ENCODE data around the gene NFIC.
"Not testable (repeated sequence)": the region's sequence is repeated elsewhere in the genome, so short reads cannot be mapped to it uniquely, and the experiment has no call there.

Gene NFIC

DNA sequence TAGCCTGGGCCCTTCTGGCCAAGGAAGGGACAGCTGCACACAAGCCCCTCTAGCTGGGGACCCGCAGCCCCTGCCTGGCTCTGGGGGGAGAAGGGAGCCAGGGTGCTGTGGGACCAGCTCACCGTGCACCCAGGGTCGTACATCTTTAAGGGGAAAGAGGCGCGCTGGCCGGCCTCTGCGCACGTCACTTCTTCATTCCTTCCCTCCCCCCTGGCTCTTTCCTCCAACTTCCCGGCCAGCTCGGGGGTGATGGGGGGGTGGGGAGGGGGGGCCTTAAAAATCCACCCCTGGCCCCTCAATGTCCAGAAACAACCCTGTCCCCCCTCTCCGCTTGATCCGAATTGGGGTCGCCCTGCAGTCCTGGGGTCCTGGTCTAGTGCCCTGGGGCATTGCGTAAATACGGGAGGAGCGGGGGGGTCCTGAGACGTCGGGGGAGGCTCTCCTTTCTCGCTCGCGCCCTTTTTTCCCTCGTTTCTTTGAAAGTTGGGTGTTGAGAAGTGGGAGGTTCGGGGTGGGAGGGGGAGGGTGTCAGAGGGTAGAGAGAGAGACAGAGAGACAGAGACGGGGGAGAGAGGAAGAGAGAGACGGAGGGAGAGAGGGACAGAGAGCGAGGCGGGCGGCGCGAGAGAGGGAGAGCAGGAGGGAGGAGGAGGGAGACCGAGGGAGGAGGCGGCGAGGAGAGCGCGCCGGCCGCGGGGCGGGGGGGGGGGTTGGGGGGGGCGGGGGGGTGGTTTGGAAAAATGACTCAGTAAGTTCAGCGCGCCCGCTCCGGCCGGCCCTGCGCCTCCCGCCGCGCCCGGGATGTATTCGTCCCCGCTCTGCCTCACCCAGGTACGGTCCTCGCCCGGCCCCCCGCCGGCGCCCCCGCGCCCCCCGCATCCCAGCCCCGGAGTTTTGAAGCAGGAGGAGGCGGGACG lies at the start of gene NFIC:
NFIC (plus strand) TSS at position 748 of the 917 bp plus-strand sequence; CDS start at position 802, 54 bp downstream.
- DNase-seq (ENCODE audit: extremely low read depth in 1 of 2, low read depth in 1 of 2) = no peak

DNA sequence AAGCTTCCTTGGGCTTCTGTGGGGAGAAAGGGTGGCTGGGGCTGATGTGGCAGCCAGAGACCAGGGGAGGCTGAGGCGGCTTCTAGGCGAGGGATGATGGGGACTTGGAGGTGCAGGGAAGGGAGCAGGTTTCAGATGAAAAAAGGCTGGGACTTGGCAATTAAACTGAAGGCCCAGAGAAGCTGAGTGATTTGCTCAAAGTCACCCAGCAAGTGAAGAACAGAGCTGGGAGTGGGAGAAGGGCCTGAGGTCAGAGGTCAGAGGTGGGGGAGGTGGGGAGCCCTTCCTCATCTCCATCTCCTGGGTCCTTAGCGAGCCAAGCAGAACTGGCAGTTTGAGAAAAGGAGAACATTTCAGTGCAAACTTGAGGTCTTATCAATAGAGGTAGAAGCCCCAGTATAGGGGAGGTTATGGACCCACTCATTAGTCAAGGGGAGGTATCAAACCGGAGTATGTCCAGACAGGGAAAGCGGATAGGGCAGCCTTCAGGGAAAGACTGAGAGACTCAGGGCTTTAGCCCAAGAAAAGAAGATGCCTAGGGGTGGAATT lies 49.6 kb upstream of the NFIC start:
- no peak for DNase-seq (ENCODE audit: extremely low read depth in 1 of 2, low read depth in 1 of 2)

DNA sequence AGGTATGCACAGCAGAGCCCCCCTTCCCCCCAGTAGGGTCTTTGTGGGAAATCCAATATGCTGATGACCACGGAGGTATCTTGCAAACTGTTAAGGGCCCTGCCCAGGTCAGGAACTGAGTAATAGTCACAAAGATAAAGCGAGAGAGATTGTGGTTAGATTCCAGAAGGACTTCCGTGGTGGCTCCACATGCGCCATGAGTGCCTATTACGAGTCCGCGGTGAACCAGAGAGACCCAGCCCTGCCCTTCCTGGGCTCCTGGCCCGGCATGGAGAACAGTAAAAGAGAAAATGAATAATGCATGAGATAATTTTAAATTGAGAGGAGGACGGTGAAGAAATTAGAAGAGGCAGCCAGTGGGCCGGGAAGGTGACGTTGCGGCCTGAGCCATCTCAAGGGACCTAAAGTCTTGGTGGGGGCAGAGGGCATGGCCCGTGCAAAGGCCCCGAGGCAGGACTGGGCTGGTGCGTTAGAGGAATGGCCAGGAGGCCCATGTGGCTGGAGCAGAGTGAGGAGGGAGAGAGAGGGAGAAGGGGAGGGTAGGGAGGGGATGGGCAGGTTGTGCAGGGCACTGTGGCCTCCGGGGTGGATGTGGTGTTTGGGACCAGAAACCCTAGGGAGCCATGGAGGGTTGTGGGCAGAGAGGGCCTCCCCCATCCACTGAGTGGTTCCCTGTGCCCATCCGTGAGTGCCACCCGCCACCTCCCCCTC lies 46.6 kb upstream of the NFIC start:
- DNase-seq (ENCODE audit: extremely low read depth in 1 of 2, low read depth in 1 of 2) = no peak

DNA sequence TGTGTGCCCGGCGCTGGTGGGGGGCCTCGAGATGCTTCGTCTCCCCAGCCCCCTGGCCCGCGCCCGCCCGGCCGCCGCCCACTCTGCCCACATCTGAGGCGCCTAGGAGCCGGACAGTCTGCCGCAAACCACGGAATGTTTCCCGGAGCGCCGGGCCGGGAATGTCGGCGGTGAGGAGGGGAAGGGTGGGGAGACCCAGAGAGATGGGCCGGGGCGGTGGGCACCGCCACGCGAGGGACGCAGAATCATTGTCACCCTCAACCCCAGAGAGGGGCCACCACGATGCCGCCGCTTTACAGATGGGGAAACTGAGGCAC lies 46.1 kb upstream of the NFIC start:
- no peak for DNase-seq (ENCODE audit: extremely low read depth in 1 of 2, low read depth in 1 of 2)

DNA sequence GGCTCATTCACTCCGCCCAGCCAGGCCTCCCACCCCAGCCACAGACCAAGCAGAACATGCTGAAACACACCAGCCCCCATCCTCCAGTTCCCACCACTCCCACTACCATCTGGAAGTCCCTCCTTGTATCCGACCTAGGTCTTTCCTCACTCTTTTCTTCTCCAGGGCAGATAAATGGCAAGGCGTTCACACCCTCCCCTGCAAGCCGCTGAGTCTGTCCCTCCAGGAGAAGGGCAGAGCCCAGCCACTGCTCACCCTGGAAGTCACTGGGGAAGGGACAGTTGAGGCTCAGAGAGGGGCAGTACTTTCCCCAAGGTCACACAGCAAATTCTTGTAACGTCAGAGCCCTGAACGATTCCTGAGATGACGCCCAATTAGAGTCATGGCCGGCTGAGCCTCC lies 45.5 kb upstream of the NFIC start:
- DNase-seq (ENCODE audit: extremely low read depth in 1 of 2, low read depth in 1 of 2) = no peak

DNA sequence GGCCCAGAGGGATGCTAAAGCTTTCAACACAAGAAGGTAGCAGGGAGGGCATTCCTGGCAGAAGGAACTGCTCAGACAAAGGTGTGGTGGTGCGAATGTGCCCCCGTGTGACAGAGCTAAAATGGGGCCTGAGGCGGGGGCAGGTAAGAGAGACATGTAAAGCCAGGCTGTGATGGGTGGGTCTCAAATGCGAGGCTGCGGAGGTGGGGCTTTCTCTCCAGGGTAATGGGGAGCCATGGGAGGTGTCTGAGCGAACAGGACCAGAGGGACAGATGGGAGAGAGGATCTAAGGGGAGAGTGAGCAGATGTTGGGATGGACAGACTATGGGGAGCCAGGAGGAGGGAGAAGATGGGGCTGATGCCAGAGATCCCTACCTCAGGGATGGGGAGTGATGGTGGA lies 44.7 kb upstream of the NFIC start:
- DNase-seq (ENCODE audit: extremely low read depth in 1 of 2, low read depth in 1 of 2) = no peak

DNA sequence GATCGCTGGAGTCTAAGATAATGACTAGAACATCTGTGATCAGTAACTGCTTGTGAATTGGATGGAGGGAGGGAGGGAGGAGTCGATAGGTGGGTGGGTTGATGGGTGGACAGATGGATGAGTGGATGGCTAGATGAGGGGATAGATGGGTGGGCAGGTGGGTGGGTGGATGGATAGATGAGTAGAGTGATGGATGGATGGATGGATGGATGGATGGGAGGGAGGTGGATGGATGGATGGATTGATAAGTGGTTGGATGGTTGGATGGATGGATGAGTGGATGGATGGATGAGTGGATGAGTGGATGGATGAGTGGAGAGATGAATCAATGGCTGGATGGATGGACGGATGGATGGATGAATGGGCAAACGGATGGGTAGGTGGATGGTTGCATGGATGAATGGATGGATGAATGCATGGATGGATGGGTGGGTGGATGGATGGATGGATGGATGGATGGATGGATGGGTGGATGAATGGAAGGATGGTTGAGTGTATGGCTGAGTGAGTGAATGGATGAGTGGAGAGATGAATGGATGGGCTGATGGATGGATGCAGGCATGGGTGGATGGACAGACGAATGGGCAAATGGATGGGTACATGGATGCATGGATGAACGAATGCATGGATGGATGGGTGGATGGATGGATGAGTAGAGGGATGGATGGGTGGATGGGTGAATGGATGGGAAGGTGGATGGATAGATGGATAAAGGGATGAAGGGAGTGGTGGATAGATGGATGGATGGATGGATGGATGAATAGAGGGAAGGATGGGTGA lies 44.0 kb upstream of the NFIC start:
- DNase-seq (ENCODE audit: extremely low read depth in 1 of 2, low read depth in 1 of 2) = no peak

DNA sequence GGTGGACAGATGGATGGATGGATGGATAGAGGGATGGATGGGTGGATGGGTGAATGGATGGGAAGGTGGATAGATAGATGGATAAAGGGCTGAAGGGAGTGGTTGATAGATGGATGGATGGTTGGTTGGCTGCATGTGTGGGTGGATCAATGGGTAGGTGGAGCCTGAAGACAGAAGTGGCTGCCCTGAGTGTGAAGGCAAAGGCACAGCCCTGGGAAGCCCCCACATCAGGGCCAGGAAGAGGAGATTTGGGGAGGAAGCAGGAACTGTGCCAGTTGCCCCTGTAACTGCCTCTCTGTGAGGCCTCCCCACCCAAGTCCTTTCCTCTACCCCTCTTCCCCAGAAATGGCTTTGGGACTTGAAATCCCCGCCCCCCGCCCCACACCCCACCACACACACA lies 43.4 kb upstream of the NFIC start:
- no peak for DNase-seq (ENCODE audit: extremely low read depth in 1 of 2, low read depth in 1 of 2)

DNA sequence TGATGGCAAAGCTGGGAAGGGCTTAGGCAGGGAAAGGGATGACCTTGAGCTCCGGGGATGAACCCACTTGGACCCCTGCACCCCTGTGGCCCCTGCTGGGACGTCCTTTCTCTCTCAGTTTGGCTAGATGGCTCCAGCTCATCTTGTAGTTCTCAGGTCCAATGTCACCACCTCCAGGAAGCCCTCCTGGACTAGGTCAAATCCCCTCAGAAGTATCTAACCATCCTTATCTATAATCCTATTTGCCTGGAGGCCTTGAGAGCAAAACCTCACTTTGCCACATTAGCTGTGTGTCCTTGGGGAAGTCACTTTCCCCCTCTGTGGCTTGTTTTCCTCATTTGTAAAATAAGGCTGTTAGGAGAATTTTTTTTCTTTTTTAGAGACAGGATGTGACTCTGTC lies 42.7 kb upstream of the NFIC start:
- DNase-seq (ENCODE audit: extremely low read depth in 1 of 2, low read depth in 1 of 2) = no peak

DNA sequence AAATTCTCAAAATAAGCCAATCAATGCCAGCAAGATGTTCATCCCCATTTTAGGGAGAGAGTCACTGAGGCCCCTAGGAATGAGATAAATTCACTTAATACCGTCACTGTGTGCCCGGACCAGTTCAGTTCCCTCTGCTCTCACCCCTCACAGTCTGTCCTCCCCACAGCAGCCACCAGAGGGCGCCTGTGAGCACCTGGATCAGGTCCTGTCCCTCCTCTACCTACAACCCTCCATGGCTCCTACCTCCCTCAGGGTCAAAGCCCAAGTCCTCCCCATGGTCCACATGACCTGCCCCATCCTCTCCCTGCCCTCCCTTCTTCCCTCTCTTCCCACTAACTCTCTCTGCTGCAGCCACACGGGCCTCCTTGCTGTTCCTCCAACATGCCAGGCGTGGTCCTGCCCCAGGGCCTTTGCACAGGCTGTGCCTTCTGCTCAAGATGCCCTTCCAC lies 42.0 kb upstream of the NFIC start:
- DNase-seq (ENCODE audit: extremely low read depth in 1 of 2, low read depth in 1 of 2) = peak; percentile 53 to 70

DNA sequence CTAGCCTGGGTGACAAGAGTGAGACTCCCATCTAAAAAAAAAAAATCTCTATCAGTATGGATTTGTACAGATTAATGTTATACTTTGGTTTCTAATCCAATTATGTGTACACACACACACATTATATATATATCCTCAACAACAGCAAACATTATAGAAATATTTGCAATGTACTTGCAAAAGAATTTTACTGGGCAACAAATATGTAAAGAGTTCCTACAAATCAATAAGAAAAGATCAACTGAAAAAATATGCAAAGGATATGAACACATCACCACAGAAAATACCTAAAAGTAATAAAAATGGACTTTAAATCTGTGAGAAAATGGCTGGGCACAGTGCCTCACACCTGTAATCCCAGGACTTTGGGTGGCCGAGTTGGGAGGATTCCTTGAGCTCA lies 40.9 kb upstream of the NFIC start:
- DNase-seq (ENCODE audit: extremely low read depth in 1 of 2, low read depth in 1 of 2) = no peak

DNA sequence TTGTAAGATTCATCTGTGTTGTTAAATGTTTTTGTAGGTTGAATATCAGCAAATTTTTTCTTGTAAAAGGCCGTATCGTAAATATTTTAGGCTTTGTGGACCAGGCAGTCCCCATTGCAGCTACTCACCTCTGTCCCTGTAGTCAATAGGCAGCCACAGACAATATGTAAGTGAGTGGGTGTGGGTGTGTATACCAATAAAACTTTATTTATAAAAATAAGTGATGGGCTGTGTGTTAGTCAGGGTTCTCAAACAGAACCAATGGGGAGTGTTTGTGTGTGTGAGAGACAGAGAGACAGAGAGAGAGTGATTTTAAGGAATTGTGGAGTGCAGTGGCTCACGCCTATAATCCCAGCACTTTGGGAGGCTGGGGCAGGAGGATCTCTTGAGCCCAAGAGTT lies 37.6 kb upstream of the NFIC start:
- DNase-seq (ENCODE audit: extremely low read depth in 1 of 2, low read depth in 1 of 2) = no peak

DNA sequence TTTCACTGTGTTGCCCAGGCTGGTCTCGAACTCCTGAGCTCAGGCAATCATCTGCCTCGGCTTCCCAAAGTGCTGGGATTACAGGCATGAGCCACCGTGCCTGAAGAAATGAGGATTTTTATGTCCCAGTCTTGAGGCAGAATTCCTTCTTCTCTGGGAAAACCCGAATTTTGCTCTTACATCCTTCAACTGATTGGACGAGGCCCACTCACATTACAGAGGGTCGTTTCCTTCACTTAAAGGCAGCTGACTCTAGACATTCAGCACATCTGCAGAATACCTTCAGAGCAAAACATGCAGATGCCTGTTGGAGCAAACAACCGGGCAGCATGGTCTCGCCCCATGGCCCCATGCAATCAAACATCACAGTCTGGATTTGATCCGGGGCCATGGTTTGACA lies 36.3 kb upstream of the NFIC start:
- no peak for DNase-seq (ENCODE audit: extremely low read depth in 1 of 2, low read depth in 1 of 2)

DNA sequence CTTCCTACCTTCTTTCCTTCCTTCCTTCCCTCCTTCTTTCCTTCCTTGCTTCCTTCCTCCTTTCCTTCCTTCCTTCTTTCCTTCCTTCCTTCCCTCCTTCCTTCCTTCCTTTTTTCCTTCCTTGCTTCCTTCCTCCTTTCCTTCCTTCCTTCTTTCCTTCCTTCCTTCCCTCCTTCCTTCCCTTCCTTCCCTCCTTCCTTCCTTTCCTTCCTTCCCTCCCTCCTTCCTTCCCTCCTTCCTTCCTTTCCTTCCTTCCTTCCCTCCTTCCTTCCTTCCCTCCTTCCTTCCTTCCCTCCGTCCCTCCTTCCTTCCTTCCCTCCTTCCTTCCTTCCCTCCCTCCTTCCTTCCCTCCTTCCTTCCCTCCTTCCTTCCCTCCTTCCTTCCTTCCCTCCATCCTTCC lies 34.2 kb upstream of the NFIC start:
- not testable (repeated sequence) for DNase-seq (ENCODE audit: extremely low read depth in 1 of 2, low read depth in 1 of 2)

DNA sequence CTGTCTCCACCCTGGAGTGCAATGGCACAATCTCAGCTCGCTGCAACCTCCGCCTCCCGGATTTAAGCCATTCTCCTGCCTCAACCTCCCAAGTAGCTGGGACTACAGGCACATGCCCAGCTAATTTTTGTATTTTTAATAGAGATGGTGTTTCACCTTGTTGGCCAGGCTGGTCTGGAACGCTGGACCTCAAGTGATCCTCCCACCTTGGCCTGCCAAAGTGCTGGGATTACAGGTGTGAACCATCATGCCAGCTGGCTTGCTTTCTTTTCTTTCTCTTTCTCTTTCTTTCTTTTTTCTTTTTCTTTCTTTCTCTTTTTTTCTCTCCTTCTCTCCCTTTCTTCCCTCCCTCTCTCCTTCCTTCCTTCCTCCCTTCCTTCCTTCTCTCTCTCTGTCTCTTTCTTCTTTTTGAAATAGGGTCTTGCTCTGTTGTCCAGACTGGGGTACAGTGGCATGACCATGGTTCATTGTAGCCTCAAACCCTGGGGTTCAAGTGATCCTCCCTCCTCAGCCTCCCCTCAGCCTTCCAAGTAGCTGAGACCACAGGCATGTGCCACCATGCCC lies 33.3 kb upstream of the NFIC start:
- DNase-seq (ENCODE audit: extremely low read depth in 1 of 2, low read depth in 1 of 2) = no peak

DNA sequence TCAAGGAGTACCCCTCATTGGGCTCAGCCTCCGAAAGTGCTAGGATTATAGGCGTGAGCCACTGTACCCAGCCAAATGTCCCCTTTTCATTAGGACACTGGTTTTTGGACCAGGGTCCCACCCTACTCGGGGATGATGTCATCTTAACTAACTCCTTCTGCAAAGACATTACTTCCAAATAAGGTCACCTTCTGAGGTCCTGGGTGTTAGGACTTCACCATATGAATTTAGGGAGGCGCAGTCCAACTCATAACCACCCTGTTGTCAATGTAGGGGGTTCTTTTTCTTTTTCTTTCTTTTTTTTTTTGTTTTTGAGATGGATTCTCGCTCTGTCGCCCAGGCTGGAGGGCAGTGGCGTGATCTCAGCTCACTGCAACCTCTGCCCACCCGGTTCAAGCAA lies 32.7 kb upstream of the NFIC start:
- no peak for DNase-seq (ENCODE audit: extremely low read depth in 1 of 2, low read depth in 1 of 2)

DNA sequence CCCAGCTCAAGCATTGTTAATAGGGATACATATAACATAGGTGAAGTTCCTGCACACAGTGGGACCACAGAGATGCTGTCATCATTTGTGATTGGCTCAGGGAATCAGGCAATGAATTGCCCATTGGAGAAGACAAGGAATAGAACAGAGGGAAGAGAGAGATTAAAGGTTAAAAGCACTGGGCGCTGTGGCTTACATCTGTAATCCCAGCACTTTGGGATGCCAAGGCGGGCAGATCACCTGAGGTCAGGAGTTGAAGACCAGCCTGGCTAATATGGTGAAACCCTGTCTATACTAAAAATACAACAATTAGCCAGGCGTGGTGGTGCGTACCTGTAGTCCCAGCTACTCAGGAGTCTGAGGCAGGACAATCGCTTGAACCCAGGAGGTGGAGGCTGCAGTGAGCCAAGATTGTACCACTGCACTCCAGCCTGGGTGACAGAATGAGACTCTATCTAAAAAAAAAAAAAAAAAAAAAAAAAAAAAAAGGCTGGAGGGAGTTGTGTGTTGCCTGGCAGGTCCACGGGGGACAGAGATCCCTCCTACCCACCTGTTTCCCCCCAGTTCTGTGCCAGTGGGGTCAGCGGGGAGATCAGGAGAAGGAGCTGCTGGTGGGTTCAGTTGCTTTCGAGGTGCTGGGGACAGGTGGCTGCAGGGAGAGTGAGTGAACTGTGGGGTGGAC lies 31.5 kb upstream of the NFIC start:
- not testable (repeated sequence) for DNase-seq (ENCODE audit: extremely low read depth in 1 of 2, low read depth in 1 of 2)

DNA sequence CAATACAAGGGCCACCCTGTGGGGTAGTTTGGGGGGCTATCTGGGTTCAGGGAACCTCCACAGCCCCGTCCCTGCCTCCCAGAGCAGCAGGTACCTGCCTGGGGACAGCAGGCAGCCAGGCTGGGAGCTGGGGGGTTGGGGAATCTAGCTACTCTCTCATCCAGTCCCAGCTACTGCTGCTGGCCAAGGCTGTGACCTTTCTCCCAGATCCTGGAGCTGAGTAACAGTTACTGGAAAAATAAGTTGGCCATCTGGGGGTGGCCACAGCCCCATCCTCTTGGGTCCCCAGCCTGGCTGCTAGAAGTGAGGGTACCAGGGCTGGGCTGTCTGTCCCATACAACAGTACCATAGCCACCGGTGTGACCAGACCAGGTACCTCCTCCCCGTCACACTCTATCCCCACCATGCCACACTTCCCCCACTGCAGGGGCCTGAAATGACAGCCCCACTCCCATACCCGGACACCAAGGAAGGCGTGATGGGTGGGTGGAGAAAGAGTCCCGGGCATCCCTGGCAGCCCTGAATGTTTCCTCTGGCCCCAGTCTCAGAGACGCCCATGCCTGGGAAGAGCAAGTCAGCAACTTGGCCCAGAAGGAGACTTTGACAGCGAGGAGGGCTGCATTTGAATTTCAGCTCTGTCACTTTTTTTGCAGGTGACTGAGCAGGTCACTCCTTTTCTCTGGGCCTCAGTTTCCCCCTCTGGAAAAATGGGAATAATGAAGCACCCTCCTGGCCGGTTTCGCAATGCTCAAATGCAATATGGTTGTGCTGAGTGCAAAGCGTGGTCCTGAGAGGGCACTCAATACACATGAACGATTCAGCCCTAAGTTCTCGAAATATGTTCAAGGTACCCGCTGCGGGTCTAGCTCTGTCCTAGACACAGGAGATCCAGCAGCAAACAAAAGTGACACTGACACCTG lies 30.7 kb upstream of the NFIC start:
- DNase-seq (ENCODE audit: extremely low read depth in 1 of 2, low read depth in 1 of 2) = no peak

DNA sequence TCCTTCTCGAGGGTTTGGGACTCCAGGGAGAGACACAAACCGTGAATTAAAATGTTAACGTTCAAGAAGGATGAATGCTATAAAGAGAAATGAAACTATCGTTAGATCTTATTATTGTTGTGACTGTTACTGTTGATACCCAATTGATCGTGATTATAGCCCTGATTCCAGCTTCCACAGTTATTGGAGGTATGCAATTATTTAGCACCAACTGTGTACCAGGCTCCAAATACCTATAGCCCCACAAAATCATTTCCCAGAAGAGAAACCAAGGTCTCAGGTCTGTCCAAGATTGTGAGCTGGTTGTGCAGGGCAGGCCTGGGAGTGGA lies 30.1 kb upstream of the NFIC start:
- no peak for DNase-seq (ENCODE audit: extremely low read depth in 1 of 2, low read depth in 1 of 2)
